GM08714 (cell line): ENCODE measurements around the gene EGFR.
"Not testable (repeated sequence)": the region's sequence is repeated elsewhere in the genome, so short reads cannot be mapped to it uniquely, and the experiment has no call there.

Experiments used
- H3K4me3 ChIP-seq: fragments of 200-500 bp; sonication (Bioruptor generic); 2 replicates; pipeline ENCODE4 v1.5.1; 2014; ENCODE audit warnings: mild to moderate bottlenecking, low read length, inconsistent platforms
- ZNF274 ChIP-seq: IDR thresholded peaks from 2 replicates; pipeline ENCODE4 v1.6.1; 2012; ENCODE audit warnings: mild to moderate bottlenecking, low read depth, low read length

EGFR gene

GRCh38 chr7:55158541-55159382 is 139.9 kb downstream of the EGFR start:
- H3K4me3 ChIP-seq, result no peak overlapping the region
- no peak for TF ChIP-seq ZNF274

- no peak for TF ChIP-seq ZNF274
Measured at GRCh38 chr7:55160539-55160938, 141.7 kb downstream of the EGFR start.

GRCh38 chr7:55161154-55161687 is 142.4 kb downstream of the EGFR start:
- no peak for TF ChIP-seq ZNF274
- H3K4me3 ChIP-seq, result no peak overlapping the region

More at GRCh38 chr7:55160539-55160938, 141.7 kb downstream of the EGFR start:
- no peak overlapping the region for H3K4me3 ChIP-seq

- TF ChIP-seq ZNF274, result no peak
- no peak overlapping the region for H3K4me3 ChIP-seq
Measured at GRCh38 chr7:55162476-55162875, 143.7 kb downstream of the EGFR start.

- TF ChIP-seq ZNF274, result no peak
- no peak overlapping the region for H3K4me3 ChIP-seq
Measured at GRCh38 chr7:55163733-55164132, 144.9 kb downstream of the EGFR start.

GRCh38 chr7:55164527-55164926 is 145.7 kb downstream of the EGFR start:
- no peak for TF ChIP-seq ZNF274
- H3K4me3 ChIP-seq, result no peak overlapping the region

- H3K4me3 ChIP-seq, result no peak overlapping the region
- no peak for TF ChIP-seq ZNF274
Measured at GRCh38 chr7:55165176-55165861, 146.5 kb downstream of the EGFR start.

- H3K4me3 ChIP-seq, result not testable (repeated sequence)
Measured at GRCh38 chr7:55167296-55167695, 148.5 kb downstream of the EGFR start.

- H3K4me3 ChIP-seq, result no peak overlapping the region
- no peak for TF ChIP-seq ZNF274
Measured at GRCh38 chr7:55170335-55171069, 151.7 kb downstream of the EGFR start.

GRCh38 chr7:55171157-55171556 is 152.3 kb downstream of the EGFR start:
- H3K4me3 ChIP-seq, result no peak overlapping the region

GRCh38 chr7:55172161-55172560 is 153.3 kb downstream of the EGFR start:
- H3K4me3 ChIP-seq, result no peak overlapping the region
- no peak for TF ChIP-seq ZNF274

More at GRCh38 chr7:55171157-55171556, 152.3 kb downstream of the EGFR start:
- TF ChIP-seq ZNF274, result no peak

GRCh38 chr7:55172881-55173609 is 154.2 kb downstream of the EGFR start:
- no peak for TF ChIP-seq ZNF274
- H3K4me3 ChIP-seq, result no peak overlapping the region

GRCh38 chr7:55173671-55174070 is 154.9 kb downstream of the EGFR start:
- TF ChIP-seq ZNF274, result no peak
- H3K4me3 ChIP-seq, result no peak overlapping the region

GRCh38 chr7:55174456-55174855 is 155.6 kb downstream of the EGFR start:
- TF ChIP-seq ZNF274, result no peak
- H3K4me3 ChIP-seq, result no peak overlapping the region
